ENCODE data around the gene ARHGEF12.

The ARHGEF12 gene

GRCh38 chr11:120511116-120511819, 175.1 kb downstream of the ARHGEF12 start, which contains the start of gene GRIK4:
Gene GRIK4 (plus strand): TSS chr11:120511748. CDS start chr11:120660319, 148,571 bp downstream.
- Histone ChIP-seq H3K9me3 (ENCODE audit: control insufficient read depth, insufficient read depth, low read depth, low read length) (no peaks in the 10 kb centered on the region), H3K27ac (ENCODE audit: low read depth, low read length) (no peak within 1 kb of the TSS), H3K4me1 (ENCODE audit: control insufficient read depth, insufficient read depth, low read length) (peaks cover 3% of the 10 kb centered on the region; the same call in 1 of the 2 replicates), H3K27me3 (ENCODE audit: control insufficient read depth, insufficient read depth, low read length) (peaks cover 64% of the 10 kb centered on the region), H3K4me3 (ENCODE audit: low read depth, low read length) (peak within 1 kb of the TSS; percentile 66), H3K9ac (ENCODE audit: low read length) (no peak within 1 kb of the TSS), H3K36me3 (ENCODE audit: control insufficient read depth, insufficient read depth, low read length) (no peaks in the 10 kb centered on the region)

- Histone ChIP-seq H3K9me3 (ENCODE audit: control insufficient read depth, insufficient read depth, low read depth, low read length) (no peaks in the 10 kb centered on the region), H3K9ac (ENCODE audit: low read length) (no peak overlapping the region), H3K36me3 (ENCODE audit: control insufficient read depth, insufficient read depth, low read length) (no peaks in the 10 kb centered on the region), H3K27me3 (ENCODE audit: control insufficient read depth, insufficient read depth, low read length) (peaks cover 72% of the 10 kb centered on the region), H3K4me1 (ENCODE audit: control insufficient read depth, insufficient read depth, low read length) (peaks cover 11% of the 10 kb centered on the region), H3K4me3 (ENCODE audit: low read depth, low read length) (peak overlapping the region; percentile 66), H3K27ac (ENCODE audit: low read depth, low read length) (no peak overlapping the region)
Observed at GRCh38 chr11:120511820-120512738, 175.9 kb downstream of the ARHGEF12 start.

GRCh38 chr11:120512739-120513435, 176.7 kb downstream of the ARHGEF12 start:
- Histone ChIP-seq H3K27me3 (ENCODE audit: control insufficient read depth, insufficient read depth, low read length) (peaks cover 75% of the 10 kb centered on the region), H3K36me3 (ENCODE audit: control insufficient read depth, insufficient read depth, low read length) (no peaks in the 10 kb centered on the region), H3K9ac (ENCODE audit: low read length) (no peak overlapping the region), H3K9me3 (ENCODE audit: control insufficient read depth, insufficient read depth, low read depth, low read length) (no peaks in the 10 kb centered on the region), H3K4me3 (ENCODE audit: low read depth, low read length) (no peak overlapping the region), H3K27ac (ENCODE audit: low read depth, low read length) (no peak overlapping the region), H3K4me1 (ENCODE audit: control insufficient read depth, insufficient read depth, low read length) (peaks cover 19% of the 10 kb centered on the region)

- H3K27me3 ChIP-seq (ENCODE audit: control insufficient read depth, insufficient read depth, low read length), result peaks cover 73% of the 10 kb centered on the region
- H3K27ac ChIP-seq (ENCODE audit: low read depth, low read length), result no peak overlapping the region
- no peaks in the 10 kb centered on the region for H3K9me3 ChIP-seq (ENCODE audit: control insufficient read depth, insufficient read depth, low read depth, low read length)
- H3K9ac ChIP-seq (ENCODE audit: low read length), result no peak overlapping the region
- H3K4me1 ChIP-seq (ENCODE audit: control insufficient read depth, insufficient read depth, low read length), result peaks cover 22% of the 10 kb centered on the region
- H3K36me3 ChIP-seq (ENCODE audit: control insufficient read depth, insufficient read depth, low read length), result no peaks in the 10 kb centered on the region
- no peak overlapping the region for H3K4me3 ChIP-seq (ENCODE audit: low read depth, low read length)
Observed at GRCh38 chr11:120513436-120514315, 177.5 kb downstream of the ARHGEF12 start.

GRCh38 chr11:120514541-120515121, 178.4 kb downstream of the ARHGEF12 start:
- Histone ChIP-seq H3K36me3 (ENCODE audit: control insufficient read depth, insufficient read depth, low read length) (no peaks in the 10 kb centered on the region), H3K27me3 (ENCODE audit: control insufficient read depth, insufficient read depth, low read length) (peaks cover 66% of the 10 kb centered on the region), H3K4me1 (ENCODE audit: control insufficient read depth, insufficient read depth, low read length) (peaks cover 22% of the 10 kb centered on the region), H3K9ac (ENCODE audit: low read length) (no peak overlapping the region), H3K4me3 (ENCODE audit: low read depth, low read length) (no peak overlapping the region), H3K27ac (ENCODE audit: low read depth, low read length) (no peak overlapping the region), H3K9me3 (ENCODE audit: control insufficient read depth, insufficient read depth, low read depth, low read length) (no peaks in the 10 kb centered on the region)

GRCh38 chr11:120515186-120515723, 179.0 kb downstream of the ARHGEF12 start:
- Histone ChIP-seq H3K4me3 (ENCODE audit: low read depth, low read length) (no peak overlapping the region), H3K4me1 (ENCODE audit: control insufficient read depth, insufficient read depth, low read length) (peaks cover 22% of the 10 kb centered on the region), H3K9me3 (ENCODE audit: control insufficient read depth, insufficient read depth, low read depth, low read length) (no peaks in the 10 kb centered on the region), H3K9ac (ENCODE audit: low read length) (no peak overlapping the region), H3K27ac (ENCODE audit: low read depth, low read length) (no peak overlapping the region), H3K27me3 (ENCODE audit: control insufficient read depth, insufficient read depth, low read length) (peaks cover 60% of the 10 kb centered on the region), H3K36me3 (ENCODE audit: control insufficient read depth, insufficient read depth, low read length) (no peaks in the 10 kb centered on the region)

GRCh38 chr11:120516461-120517389, 180.5 kb downstream of the ARHGEF12 start:
- peaks cover 53% of the 10 kb centered on the region for H3K27me3 ChIP-seq (ENCODE audit: control insufficient read depth, insufficient read depth, low read length)
- peaks cover 22% of the 10 kb centered on the region for H3K4me1 ChIP-seq (ENCODE audit: control insufficient read depth, insufficient read depth, low read length)
- no peaks in the 10 kb centered on the region for H3K9me3 ChIP-seq (ENCODE audit: control insufficient read depth, insufficient read depth, low read depth, low read length)
- H3K27ac ChIP-seq (ENCODE audit: low read depth, low read length), result no peak overlapping the region
- no peak overlapping the region for H3K4me3 ChIP-seq (ENCODE audit: low read depth, low read length)
- no peak overlapping the region for H3K9ac ChIP-seq (ENCODE audit: low read length)
- H3K36me3 ChIP-seq (ENCODE audit: control insufficient read depth, insufficient read depth, low read length), result no peaks in the 10 kb centered on the region

GRCh38 chr11:120517390-120517761, 181.2 kb downstream of the ARHGEF12 start:
- H3K4me3 ChIP-seq (ENCODE audit: low read depth, low read length), result no peak overlapping the region
- no peak overlapping the region for H3K27ac ChIP-seq (ENCODE audit: low read depth, low read length)
- H3K27me3 ChIP-seq (ENCODE audit: control insufficient read depth, insufficient read depth, low read length), result peaks cover 48% of the 10 kb centered on the region
- H3K4me1 ChIP-seq (ENCODE audit: control insufficient read depth, insufficient read depth, low read length), result peaks cover 22% of the 10 kb centered on the region
- no peaks in the 10 kb centered on the region for H3K9me3 ChIP-seq (ENCODE audit: control insufficient read depth, insufficient read depth, low read depth, low read length)
- peak overlapping the region; percentile 19 for H3K9ac ChIP-seq (ENCODE audit: low read length)
- no peaks in the 10 kb centered on the region for H3K36me3 ChIP-seq (ENCODE audit: control insufficient read depth, insufficient read depth, low read length)

GRCh38 chr11:120517801-120518291, 181.6 kb downstream of the ARHGEF12 start:
- Histone ChIP-seq H3K9ac (ENCODE audit: low read length) (peak overlapping the region; percentile 19), H3K36me3 (ENCODE audit: control insufficient read depth, insufficient read depth, low read length) (no peaks in the 10 kb centered on the region), H3K4me3 (ENCODE audit: low read depth, low read length) (no peak overlapping the region), H3K9me3 (ENCODE audit: control insufficient read depth, insufficient read depth, low read depth, low read length) (no peaks in the 10 kb centered on the region), H3K27ac (ENCODE audit: low read depth, low read length) (no peak overlapping the region), H3K4me1 (ENCODE audit: control insufficient read depth, insufficient read depth, low read length) (peaks cover 25% of the 10 kb centered on the region), H3K27me3 (ENCODE audit: control insufficient read depth, insufficient read depth, low read length) (peaks cover 44% of the 10 kb centered on the region)
